Immature natural killer cell (primary cell): Measurements from ENCODE around the gene KRTCAP3. TPM values are rescaled to one million over a fixed set of nuclear protein-coding genes. Genes with fewer than 3 reads are reported as not detected.
A peak's percentile ranks its signal among the peaks of the same experiment; 100 is the strongest.
"Not testable (repeated sequence)": the region's sequence is repeated elsewhere in the genome, so short reads cannot be mapped to it uniquely, and the experiment has no call there.

ENCODE experiments used
- DNase-seq, 3 donors: peaks; one replicate each; pipeline ENCODE4 v3.0.0; 2022; ENCODE audit warnings: mixed read lengths in 1 of 3
- H3K27ac Mint-ChIP-seq, 6 donors: one replicate each; pipeline ENCODE4 v1.8.0; 2020; ENCODE audit warnings: mixed read lengths in 6 of 6, mild to moderate bottlenecking in 5 of 6, inconsistent platforms in 4 of 6, moderate library complexity in 3 of 6
- H3K27me3 Mint-ChIP-seq, 3 donors: one replicate each; pipeline ENCODE4 v1.8.0; 2020 to 2021; ENCODE audit warnings: low read depth in 3 of 3, mild to moderate bottlenecking in 3 of 3, mixed read lengths in 3 of 3, moderate library complexity in 3 of 3, inconsistent platforms in 1 of 3
- H3K36me3 Mint-ChIP-seq, 3 donors: one replicate each; pipeline ENCODE4 v1.8.0; 2020; ENCODE audit warnings: mixed read lengths in 3 of 3, inconsistent platforms in 2 of 3, mild to moderate bottlenecking in 2 of 3
- H3K4me1 Mint-ChIP-seq, 2 donors: one replicate each; pipeline ENCODE4 v1.8.0; 2020; ENCODE audit warnings: inconsistent platforms in 2 of 2, mild to moderate bottlenecking in 2 of 2, mixed read lengths in 2 of 2, moderate library complexity in 1 of 2
- H3K4me3 Mint-ChIP-seq, 5 donors: one replicate each; pipeline ENCODE4 v1.8.0; 2020; ENCODE audit warnings: mild to moderate bottlenecking in 5 of 5, mixed read lengths in 5 of 5, inconsistent platforms in 3 of 5, moderate library complexity in 3 of 5
- H3K9me3 Mint-ChIP-seq, 6 donors: one replicate each; pipeline ENCODE4 v1.8.0; 2020; ENCODE audit warnings: mild to moderate bottlenecking in 6 of 6, mixed read lengths in 6 of 6, inconsistent platforms in 4 of 6, moderate library complexity in 3 of 6
- polyA plus RNA-seq, 3 donors: library from polyadenylated mRNA; unstranded; fragments of 300-500 nt; fragmentation: Illumina TruSeq; gene quantifications; one replicate each; pipeline ENCODE4 v1.2.3, GENCODE V29; 2021

Gene KRTCAP3
- polyA plus RNA-seq, 3 donors from 2014 or later: 0.63 TPM; not detected in 2

DNA sequence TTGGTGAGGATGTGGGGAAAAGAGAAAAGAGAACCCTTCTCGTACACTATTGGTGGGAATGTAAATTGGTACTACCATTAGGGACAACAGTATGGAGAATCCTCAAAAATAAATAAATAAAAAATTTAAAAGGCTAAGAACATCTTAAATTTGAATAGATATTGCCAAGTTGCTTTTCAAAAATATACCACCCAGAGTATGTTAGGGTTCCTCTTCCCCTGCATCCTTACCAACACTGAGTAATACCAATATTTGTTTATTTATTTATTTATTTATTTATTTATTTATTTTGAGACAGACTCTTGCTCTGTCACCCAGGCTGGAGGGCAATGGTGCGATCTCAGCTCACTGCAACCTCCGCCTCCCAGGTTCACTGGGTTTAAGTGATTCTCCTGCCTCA, 19.2 kb upstream of the KRTCAP3 start:
- H3K27ac Mint-ChIP-seq: no peak overlapping the region

DNA sequence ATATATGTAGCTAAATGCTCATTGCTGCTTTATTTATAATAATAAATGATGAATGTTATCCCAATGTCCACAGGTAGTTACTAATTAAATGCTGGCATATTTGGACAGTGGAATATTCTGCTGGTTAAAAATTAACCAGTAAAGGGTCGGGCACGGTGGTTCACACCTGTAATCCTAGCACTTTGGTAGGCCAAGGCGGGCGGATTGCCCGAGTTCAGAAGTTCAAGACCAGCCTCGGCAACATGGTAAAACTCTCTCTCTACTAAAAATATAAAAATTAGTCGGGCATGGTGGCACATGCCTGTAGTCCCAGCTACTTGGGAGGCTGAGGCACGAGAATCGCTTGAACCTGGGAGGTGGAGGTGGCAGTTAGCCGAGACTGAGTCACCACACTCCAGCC, 17.1 kb upstream of the KRTCAP3 start:
- not testable (repeated sequence) for H3K36me3 Mint-ChIP-seq, DNase-seq, H3K27ac Mint-ChIP-seq, H3K4me3 Mint-ChIP-seq, H3K9me3 Mint-ChIP-seq
- H3K27me3 Mint-ChIP-seq: peaks cover 2 to 16% (median 6%) of the 10 kb centered on the region in 3 donors
- peaks cover 17 to 20% of the 10 kb centered on the region in 2 donors for H3K4me1 Mint-ChIP-seq

More for the DNA sequence above, 19.2 kb upstream of the KRTCAP3 start:
- Mint-ChIP-seq H3K27me3 (peaks cover 0 to 1% (median 0%) of the 10 kb centered on the region in 3 donors), H3K36me3 (no peaks in the 10 kb centered on the region), H3K4me3 (no peak overlapping the region), H3K4me1 (peaks cover 4 to 7% of the 10 kb centered on the region in 2 donors), H3K9me3 (no peaks in the 10 kb centered on the region)
- DNase-seq: no peak

DNA sequence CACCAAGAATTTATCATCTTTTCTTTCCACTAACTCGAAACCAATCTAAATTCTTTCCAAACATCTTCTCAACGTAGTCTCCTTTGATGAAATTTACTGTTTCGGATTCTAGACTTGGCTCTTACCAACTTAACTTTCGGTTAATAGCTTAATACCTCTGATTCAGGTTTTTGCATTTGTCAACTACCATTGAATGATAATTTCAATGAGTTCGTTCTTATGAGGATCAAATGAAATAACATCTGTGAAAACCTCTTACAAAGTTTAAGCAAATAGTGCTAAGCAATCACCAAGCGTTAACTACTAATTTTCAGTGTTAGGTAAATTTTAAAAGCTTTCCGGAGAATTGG, 14.3 kb upstream of the KRTCAP3 start:
- DNase-seq: no peak
- Mint-ChIP-seq H3K36me3 (no peaks in the 10 kb centered on the region), H3K9me3 (no peaks in the 10 kb centered on the region), H3K27me3 (peaks cover 2 to 16% (median 8%) of the 10 kb centered on the region in 3 donors), H3K4me1 (peaks cover 34 to 45% of the 10 kb centered on the region in 2 donors), H3K4me3 (peak overlapping the region; percentile 94 to 98 (median 98)), H3K27ac (peak overlapping the region; percentile 88 to 98 (median 96))

DNA sequence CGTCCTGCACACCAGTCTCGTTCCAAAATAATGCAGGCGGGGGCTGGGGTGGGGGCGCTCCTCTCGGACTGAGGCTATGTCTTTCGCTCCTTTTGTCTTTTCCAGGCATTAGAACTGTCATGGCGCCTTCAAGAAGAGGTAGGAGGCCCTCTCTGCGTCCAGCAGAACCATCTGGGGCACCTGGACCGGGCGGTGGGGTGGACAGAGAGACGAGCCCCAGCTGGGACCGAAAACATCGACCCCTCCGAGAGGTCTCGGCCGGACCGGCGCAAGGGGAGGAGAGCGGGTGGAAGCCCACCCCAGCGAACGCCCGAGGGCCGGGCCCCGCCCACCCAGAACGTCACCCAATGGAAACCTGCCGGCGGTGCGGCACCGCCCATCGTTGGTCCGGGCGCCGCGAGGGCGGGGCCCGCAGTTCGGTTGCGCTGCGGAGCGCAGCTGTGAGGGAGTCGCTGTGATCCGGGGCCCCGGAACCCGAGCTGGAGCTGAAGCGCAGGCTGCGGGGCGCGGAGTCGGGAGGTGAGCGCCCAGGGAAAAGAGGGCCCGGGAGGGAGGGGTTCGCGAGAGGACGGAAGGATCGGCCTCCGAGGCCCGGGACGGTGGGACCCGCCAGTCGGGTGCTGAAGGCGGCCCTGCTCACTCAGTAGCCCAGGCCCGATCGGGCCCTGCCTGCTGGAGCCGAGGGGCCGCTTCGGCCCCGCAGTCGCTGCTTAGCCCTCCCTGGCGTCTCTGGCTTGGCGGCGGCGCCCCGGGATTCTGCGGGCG, 13.8 kb upstream of the KRTCAP3 start, which contains the start of gene NRBP1:
Gene NRBP1 (plus strand): TSS at position 419 of the 765 bp plus-strand sequence. CDS start 4,643 bp downstream, outside the sequence.
- H3K4me1 Mint-ChIP-seq: peaks cover 38 to 51% of the 10 kb centered on the region in 2 donors

DNA sequence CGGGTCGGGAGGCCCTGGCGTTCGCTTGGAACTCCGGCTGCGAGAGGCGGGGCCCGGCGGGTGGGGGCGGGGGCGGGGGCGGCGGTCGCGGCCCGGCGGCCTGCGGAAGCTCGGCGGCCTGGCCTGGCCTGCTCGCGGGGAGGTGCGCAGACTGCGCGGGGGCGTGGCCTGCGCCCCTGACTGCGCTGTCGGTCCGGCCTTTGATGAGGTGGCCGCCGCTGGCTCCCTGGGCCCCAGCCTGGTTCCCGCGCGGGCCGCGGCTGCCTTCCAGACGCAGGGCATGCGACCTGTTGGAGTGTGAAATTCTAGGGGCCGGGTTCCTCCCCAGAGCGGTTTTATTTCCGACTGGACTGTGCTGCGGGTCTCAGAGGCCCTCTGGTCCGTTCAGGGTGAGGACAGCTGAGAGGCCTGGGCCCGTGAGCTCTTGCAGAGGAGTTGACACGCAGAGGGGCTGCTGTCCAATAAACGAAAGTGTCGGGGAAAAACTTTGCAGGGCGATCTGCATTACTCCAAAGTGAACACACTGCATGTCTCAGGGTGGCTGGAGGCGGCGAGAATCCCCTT, 13.1 kb upstream of the KRTCAP3 start:
- Mint-ChIP-seq H3K36me3 (peaks cover 9 to 11% (median 10%) of the 10 kb centered on the region in 3 donors), H3K27me3 (peaks cover 2 to 16% (median 8%) of the 10 kb centered on the region in 3 donors), H3K4me1 (peaks cover 42 to 57% of the 10 kb centered on the region in 2 donors), H3K9me3 (no peaks in the 10 kb centered on the region), H3K27ac (peak overlapping the region; percentile 88 to 96 (median 94)), H3K4me3 (peak overlapping the region; percentile 95 to 98 (median 95))
- peak; percentile 77 to 83 (median 82) for DNase-seq

More for the DNA sequence above, 13.8 kb upstream of the KRTCAP3 start, which contains the start of gene NRBP1:
- peak; percentile 88 to 89 (median 88) for DNase-seq
- Mint-ChIP-seq H3K27me3 (peaks cover 2 to 16% (median 8%) of the 10 kb centered on the region in 3 donors), H3K36me3 (peaks cover 3 to 4% (median 4%) of the 10 kb centered on the region in 3 donors), H3K27ac (peak within 1 kb of the TSS; percentile 88 to 98 (median 96)), H3K9me3 (no peaks in the 10 kb centered on the region), H3K4me3 (peak within 1 kb of the TSS; percentile 95 to 98 (median 98))

DNA sequence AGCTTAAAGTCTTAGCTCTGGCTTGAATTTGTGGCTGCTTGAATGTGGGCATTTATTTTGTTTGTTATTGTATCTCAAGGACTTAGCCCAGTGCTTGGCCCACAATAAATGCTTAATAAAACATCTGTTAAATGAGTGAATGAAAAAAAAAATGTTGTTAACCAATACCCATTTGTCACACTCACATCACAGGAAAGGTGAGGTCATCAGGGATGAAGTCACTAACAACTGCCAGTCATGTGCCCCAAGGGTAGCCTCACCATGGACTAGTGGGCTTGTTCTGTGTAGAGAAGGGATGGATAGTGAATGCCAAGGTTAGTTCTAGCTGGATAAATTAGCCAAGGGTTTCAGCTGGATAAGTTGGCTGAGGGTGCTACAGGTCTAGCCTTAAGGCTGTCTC, 10.8 kb upstream of the KRTCAP3 start:
- DNase-seq: peak; percentile 44 to 47 (median 47)
- H3K27me3 Mint-ChIP-seq: peaks cover 2 to 16% (median 12%) of the 10 kb centered on the region in 3 donors
- peaks cover 42 to 64% of the 10 kb centered on the region in 2 donors for H3K4me1 Mint-ChIP-seq
- H3K27ac Mint-ChIP-seq: peak overlapping the region; percentile 73 to 92 (median 89)
- H3K36me3 Mint-ChIP-seq: peaks cover 9 to 34% (median 32%) of the 10 kb centered on the region in 3 donors
- H3K9me3 Mint-ChIP-seq: no peaks in the 10 kb centered on the region
- peak overlapping the region; percentile 54 to 75 (median 67) for H3K4me3 Mint-ChIP-seq

DNA sequence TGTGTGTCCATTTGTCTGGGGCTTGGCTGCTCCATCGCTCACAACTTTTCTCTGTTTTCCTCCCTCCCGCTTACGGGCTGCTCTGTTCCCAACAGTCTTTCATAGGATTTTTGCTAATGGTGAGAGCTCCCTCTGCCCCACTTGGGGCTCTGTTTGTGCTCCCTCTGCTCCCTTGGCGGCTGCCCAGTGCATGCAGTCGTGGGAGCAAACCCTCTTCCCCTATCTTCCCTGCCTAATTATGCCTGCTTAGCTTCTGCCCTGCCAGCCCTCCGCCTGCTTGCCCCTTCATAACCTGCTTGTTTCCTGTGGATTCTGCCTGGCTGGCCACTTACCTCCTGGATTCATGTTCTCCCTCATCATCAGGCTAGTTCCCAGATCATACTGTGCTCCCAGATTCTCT, 6.6 kb upstream of the KRTCAP3 start:
- DNase-seq: no peak
- H3K27me3 Mint-ChIP-seq: peaks cover 3 to 7% (median 5%) of the 10 kb centered on the region in 3 donors
- H3K4me3 Mint-ChIP-seq: no peak overlapping the region
- H3K4me1 Mint-ChIP-seq: peaks cover 19 to 39% of the 10 kb centered on the region in 2 donors
- peak overlapping the region in 3 of 6 donors; percentile 2 to 53 (median 48) for H3K27ac Mint-ChIP-seq
- H3K9me3 Mint-ChIP-seq: no peaks in the 10 kb centered on the region
- peaks cover 27 to 61% (median 57%) of the 10 kb centered on the region in 3 donors for H3K36me3 Mint-ChIP-seq

DNA sequence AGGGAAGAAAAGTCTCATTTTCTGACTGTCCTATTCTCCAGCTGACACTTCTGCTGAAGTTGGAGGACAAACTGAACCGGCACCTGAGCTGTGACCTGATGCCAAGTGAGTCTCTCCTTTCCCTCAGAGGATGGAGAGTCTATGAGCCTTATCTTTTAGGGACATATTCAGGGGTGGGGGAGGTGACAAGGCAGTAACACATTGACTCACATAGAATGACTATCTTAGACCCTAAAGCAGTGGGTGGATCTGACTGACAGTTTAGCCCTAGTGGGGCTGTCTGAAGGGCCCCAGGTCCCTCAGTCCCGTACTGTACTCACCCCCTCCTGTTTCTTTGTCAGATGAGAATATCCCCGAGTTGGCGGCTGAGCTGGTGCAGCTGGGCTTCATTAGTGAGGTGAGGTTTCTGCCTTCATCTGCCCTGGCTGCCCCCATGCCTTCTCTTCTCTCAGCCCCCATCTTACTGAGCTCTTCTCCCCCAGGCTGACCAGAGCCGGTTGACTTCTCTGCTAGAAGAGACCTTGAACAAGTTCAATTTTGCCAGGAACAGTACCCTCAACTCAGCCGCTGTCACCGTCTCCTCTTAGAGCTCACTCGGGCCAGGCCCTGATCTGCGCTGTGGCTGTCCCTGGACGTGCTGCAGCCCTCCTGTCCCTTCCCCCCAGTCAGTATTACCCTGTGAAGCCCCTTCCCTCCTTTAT, 805 bp upstream of the KRTCAP3 start:
- peaks cover 7 to 11% (median 7%) of the 10 kb centered on the region in 3 donors for H3K27me3 Mint-ChIP-seq
- no peaks in the 10 kb centered on the region for H3K9me3 Mint-ChIP-seq
- no peak overlapping the region for H3K4me3 Mint-ChIP-seq
- DNase-seq: no peak
- H3K27ac Mint-ChIP-seq: peak overlapping the region in 1 of 6 donors; percentile 56
- H3K36me3 Mint-ChIP-seq: peaks cover 29 to 44% (median 38%) of the 10 kb centered on the region in 3 donors
- peaks cover 2 to 4% of the 10 kb centered on the region in 2 donors for H3K4me1 Mint-ChIP-seq

DNA sequence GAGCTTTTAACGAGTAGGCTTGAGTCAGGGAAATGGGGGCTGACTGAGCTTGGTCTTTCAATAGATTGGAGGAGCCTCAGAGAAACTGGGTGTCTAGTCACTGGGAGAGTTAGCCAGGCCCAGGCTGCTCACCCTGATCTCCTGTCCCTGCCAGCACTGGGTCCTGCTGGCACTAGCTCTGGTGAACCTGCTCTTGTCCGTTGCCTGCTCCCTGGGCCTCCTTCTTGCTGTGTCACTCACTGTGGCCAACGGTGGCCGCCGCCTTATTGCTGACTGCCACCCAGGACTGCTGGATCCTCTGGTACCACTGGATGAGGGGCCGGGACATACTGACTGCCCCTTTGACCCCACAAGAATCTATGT, 720 bp downstream of the KRTCAP3 start:
- Mint-ChIP-seq H3K4me1 (peaks cover 2 to 4% of the 10 kb centered on the region in 2 donors), H3K36me3 (peaks cover 32 to 42% (median 32%) of the 10 kb centered on the region in 3 donors), H3K4me3 (no peak overlapping the region)

DNA sequence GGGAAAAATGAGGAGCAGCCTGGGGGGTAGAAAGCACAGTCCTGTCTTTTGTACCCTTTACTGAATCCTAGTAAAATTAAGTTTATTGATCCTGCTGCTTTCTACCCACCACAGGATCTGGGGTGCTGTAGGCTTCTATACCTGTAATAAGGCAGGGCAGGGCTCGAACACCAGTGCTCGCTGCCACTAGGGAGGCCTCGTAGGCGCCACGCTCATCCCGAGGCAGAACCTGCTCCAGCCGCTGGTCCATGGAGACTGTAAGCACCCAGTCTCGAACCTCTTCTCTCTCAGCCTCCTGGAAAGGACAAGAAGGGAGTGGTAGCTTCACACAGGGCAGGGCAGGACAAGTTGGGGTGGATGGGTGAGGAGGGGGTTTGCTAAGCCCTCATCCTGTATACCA, 3.0 kb downstream of the KRTCAP3 start:
- peak overlapping the region in 1 of 6 donors; percentile 22 for H3K27ac Mint-ChIP-seq
- no peak overlapping the region for H3K4me3 Mint-ChIP-seq
- H3K36me3 Mint-ChIP-seq: peaks cover 21 to 49% (median 29%) of the 10 kb centered on the region in 3 donors
- no peak for DNase-seq
- peaks cover 4 to 11% (median 7%) of the 10 kb centered on the region in 3 donors for H3K27me3 Mint-ChIP-seq
- H3K4me1 Mint-ChIP-seq: peaks cover 2 to 4% of the 10 kb centered on the region in 2 donors
- H3K9me3 Mint-ChIP-seq: no peaks in the 10 kb centered on the region

More for the DNA sequence above, 720 bp downstream of the KRTCAP3 start:
- Mint-ChIP-seq H3K27ac (peak overlapping the region; percentile 38 to 84 (median 64)), H3K27me3 (peaks cover 7 to 11% (median 7%) of the 10 kb centered on the region in 3 donors), H3K9me3 (no peaks in the 10 kb centered on the region)
- no peak for DNase-seq

DNA sequence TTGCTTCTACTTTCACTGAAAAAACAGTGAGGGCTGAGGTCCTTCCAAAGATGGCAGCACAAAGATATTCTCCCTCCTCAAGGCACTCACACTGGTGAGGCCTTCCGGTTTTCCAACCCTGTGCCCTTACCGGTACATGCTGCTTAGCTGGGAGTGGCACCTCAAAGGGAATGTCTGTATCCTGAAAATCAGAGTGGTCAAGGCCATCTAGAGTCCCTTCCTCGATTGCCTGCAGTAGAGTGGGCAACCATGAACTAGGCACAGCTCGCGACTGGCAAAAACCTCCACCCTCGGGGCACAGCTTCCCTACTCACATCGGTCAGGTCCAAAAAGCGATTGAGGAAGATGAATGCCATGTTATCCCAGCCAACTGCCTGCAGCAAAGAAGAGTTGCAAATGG, 3.4 kb downstream of the KRTCAP3 start:
- DNase-seq: no peak
- Mint-ChIP-seq H3K4me1 (peaks cover 2 to 4% of the 10 kb centered on the region in 2 donors), H3K4me3 (no peak overlapping the region), H3K27me3 (peaks cover 4 to 8% (median 7%) of the 10 kb centered on the region in 3 donors), H3K27ac (peak overlapping the region in 1 of 6 donors; percentile 9), H3K9me3 (no peaks in the 10 kb centered on the region), H3K36me3 (peaks cover 16 to 46% (median 25%) of the 10 kb centered on the region in 3 donors)

DNA sequence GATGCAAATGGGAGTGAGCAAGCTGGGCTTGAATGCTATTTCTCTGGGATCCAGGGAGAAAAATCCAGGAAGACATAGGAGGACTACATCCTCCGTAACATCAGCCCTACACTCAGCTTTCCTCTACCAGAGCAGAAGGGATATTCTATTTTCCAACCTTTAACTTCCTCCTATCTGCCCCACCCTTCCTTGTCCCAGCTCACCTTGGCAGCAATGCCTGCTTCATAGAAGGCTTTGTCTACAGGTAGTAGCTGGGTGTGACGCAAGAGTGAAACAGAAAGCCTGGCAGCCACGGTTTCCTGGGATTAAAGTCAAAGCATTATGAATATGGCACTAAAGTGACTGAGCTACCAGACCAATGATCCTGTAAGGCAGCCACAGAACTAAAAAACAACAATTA, 3.9 kb downstream of the KRTCAP3 start:
- peaks cover 2 to 4% of the 10 kb centered on the region in 2 donors for H3K4me1 Mint-ChIP-seq
- H3K9me3 Mint-ChIP-seq: no peaks in the 10 kb centered on the region
- no peak overlapping the region for H3K27ac Mint-ChIP-seq
- no peak overlapping the region for H3K4me3 Mint-ChIP-seq
- peaks cover 4 to 8% (median 7%) of the 10 kb centered on the region in 3 donors for H3K27me3 Mint-ChIP-seq
- no peak for DNase-seq
- H3K36me3 Mint-ChIP-seq: peaks cover 13 to 42% (median 21%) of the 10 kb centered on the region in 3 donors

DNA sequence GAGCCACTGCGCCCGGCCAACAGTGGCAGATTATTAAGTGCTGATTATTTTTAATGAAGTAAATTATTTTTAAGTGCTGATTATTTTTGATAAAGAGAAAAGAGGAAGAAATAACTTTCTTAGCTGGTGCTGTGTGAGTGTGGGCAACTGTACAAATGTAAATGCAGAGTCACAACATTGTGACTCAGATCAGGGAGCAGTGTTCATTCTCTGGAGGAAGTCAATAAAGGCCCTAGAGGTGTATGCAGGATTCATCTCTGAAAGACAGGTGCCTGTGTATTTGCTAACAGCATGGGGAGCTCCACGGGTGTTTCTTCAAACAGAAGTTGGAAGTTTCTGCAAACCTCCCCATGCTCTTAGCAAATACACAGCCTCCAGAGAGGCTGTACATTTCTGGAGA, 6.2 kb downstream of the KRTCAP3 start:
- H3K27ac Mint-ChIP-seq: peak overlapping the region in 1 of 6 donors; percentile 25
- H3K4me1 Mint-ChIP-seq: no peaks in the 10 kb centered on the region
- no peak overlapping the region for H3K4me3 Mint-ChIP-seq
- no peak for DNase-seq
- peaks cover 12 to 37% (median 26%) of the 10 kb centered on the region in 3 donors for H3K36me3 Mint-ChIP-seq
- H3K9me3 Mint-ChIP-seq: no peaks in the 10 kb centered on the region
- peaks cover under 1 to 4% (median 1%) of the 10 kb centered on the region in 3 donors for H3K27me3 Mint-ChIP-seq
